K562 (cell line): Measurements from ENCODE around the gene PITHD1. TPM values are rescaled to one million over a fixed set of nuclear protein-coding genes. Genes with fewer than 3 reads are reported as not detected.
A peak's percentile ranks its signal among the peaks of the same experiment; 100 is the strongest.

Experiments used
- E4F1 ChIP-seq: fragments of 250-450 bp; sonication (Bioruptor Pico); IDR thresholded peaks from 2 replicates; pipeline ENCODE4 v1.5.0; 2021; ENCODE audit warnings: mild to moderate bottlenecking, borderline replicate concordance
- HDAC2 ChIP-seq: fragments of 450-650 bp; IDR thresholded peaks from 2 replicates; pipeline ENCODE4 v1.6.1; 2016; ENCODE audit warnings: mild to moderate bottlenecking
- MBD1 ChIP-seq: fragments of 250-450 bp; sonication (Bioruptor Pico); IDR thresholded peaks from 2 replicates; pipeline ENCODE4 v1.8.0; 2022; ENCODE audit warnings: inconsistent platforms
- MNT ChIP-seq, 2 experiments: fragments of 450-650 bp; conservative IDR thresholded peaks; 2 replicates each; pipeline ENCODE4 v1.6.1; 2017; ENCODE audit warnings: mild to moderate bottlenecking in 2 of 2, moderate library complexity in 2 of 2
- NFRKB ChIP-seq: fragments of 450-650 bp; IDR thresholded peaks from 2 replicates; pipeline ENCODE4 v1.6.1; 2016; ENCODE audit warnings: low read depth
- PHF20 ChIP-seq: fragments of 450-650 bp; IDR thresholded peaks from 2 replicates; pipeline ENCODE4 v1.6.1; 2018; ENCODE audit not compliant: partially characterized antibody
- PHTF2 ChIP-seq: fragments of 250-450 bp; sonication (Bioruptor Pico); IDR thresholded peaks from 2 replicates; pipeline ENCODE4 v1.5.0; 2021; ENCODE audit warnings: mild to moderate bottlenecking
- RAD51 ChIP-seq: fragments of 450-650 bp; IDR thresholded peaks from 2 replicates; pipeline ENCODE4 v1.7.1; 2016; ENCODE audit warnings: low read depth, mild to moderate bottlenecking, borderline replicate concordance
- RNF219 ChIP-seq: fragments of 250-450 bp; sonication (Bioruptor Pico); IDR thresholded peaks from 2 replicates; pipeline ENCODE4 v1.5.0; 2022; ENCODE audit warnings: mild to moderate bottlenecking
- XRCC5 ChIP-seq: fragments of 200-400 bp; formaldehyde crosslinking; IDR thresholded peaks from 2 replicates; pipeline ENCODE4 v1.6.1; 2017; ENCODE audit warnings: low read depth, mild to moderate bottlenecking, low read length
- ZNF143 ChIP-seq: sonication (generic); formaldehyde crosslinking; IDR thresholded peaks from 2 replicates; pipeline ENCODE4 v1.9.0; 2022; ENCODE audit warnings: mild to moderate bottlenecking, missing genetic modification reagents
- ZNF668 ChIP-seq: fragments of 250-450 bp; sonication (Bioruptor Pico); IDR thresholded peaks from 2 replicates; pipeline ENCODE4 v1.8.0; 2022; ENCODE audit warnings: mild to moderate bottlenecking, inconsistent platforms
- polyA plus RNA-seq, 8 experiments: library from polyadenylated mRNA; depleted of rRNA in 4 of 8; stranded (reverse) in 5 of 8; unstranded in 3 of 8; fragments of >200 nt; fragmentation: Nextera tagmentation in 2 of 8; fragmentation: Illumina TruSeq in 1 of 8; extraction: Ambion mirVana in 2 of 8; extraction: Trizol in 1 of 8; gene quantifications; 2 replicates each; pipeline versions ENCODE4 v1.2.1 to v1.2.3, GENCODE V29; 2011 to 2014; ENCODE audit warnings: inconsistent platforms in 1 of 8, missing spikeins in 1 of 8
- total RNA-seq, 7 experiments: library from RNA; depleted of rRNA in 6 of 7; stranded (reverse); fragments of >200 nt in 6 of 7; fragmentation: Illumina TruSeq in 2 of 7; extraction: Trizol in 2 of 7; gene quantifications; 2 replicates each; pipeline versions ENCODE4 v1.2.1 to v1.2.3, GENCODE V29; 2011 to 2021; ENCODE audit warnings: low replicate concordance in 1 of 7
- TF ChIP-seq, protein P1 (sequence below): fragments of 450-650 bp; IDR thresholded peaks from 2 replicates; pipeline ENCODE4 v1.6.1; 2017; ENCODE audit warnings: antibody characterized with exemption, mild to moderate bottlenecking
- TF ChIP-seq, protein P2 (sequence below): sonication (generic); formaldehyde crosslinking; IDR thresholded peaks from 2 replicates; pipeline ENCODE4 v1.8.0; 2022; ENCODE audit warnings: mild to moderate bottlenecking, missing genetic modification reagents

PITHD1 gene
- total and polyA plus RNA-seq, 9 of the 15 experiments (the other 6 are each of a cell fraction or from before 2014, with no cell fraction given), result 46.5 to 175 (median 149) TPM

- TF ChIP-seq ZNF668 (CRISPR knock-in tag), result 0 out of 2 replicates have a peak, but pooled peaks have one; percentile 30
- TF ChIP-seq PHTF2 (CRISPR knock-in tag), result no peak
- peak; percentile 52 to 65; a peak in 3 of 4 replicates for TF ChIP-seq MNT (conservative IDR thresholded peaks at IDR 0.05)
- TF ChIP-seq RAD51, result no peak
- TF ChIP-seq MBD1 (CRISPR knock-in tag), result no peak
- TF ChIP-seq E4F1, result no peak
- no peak for TF ChIP-seq ZNF143 (CRISPR knock-in tag)
- peak; percentile 49; the same call in 1 of the 2 replicates for TF ChIP-seq HDAC2
- no peak for TF ChIP-seq XRCC5
- TF ChIP-seq, protein P1, sequence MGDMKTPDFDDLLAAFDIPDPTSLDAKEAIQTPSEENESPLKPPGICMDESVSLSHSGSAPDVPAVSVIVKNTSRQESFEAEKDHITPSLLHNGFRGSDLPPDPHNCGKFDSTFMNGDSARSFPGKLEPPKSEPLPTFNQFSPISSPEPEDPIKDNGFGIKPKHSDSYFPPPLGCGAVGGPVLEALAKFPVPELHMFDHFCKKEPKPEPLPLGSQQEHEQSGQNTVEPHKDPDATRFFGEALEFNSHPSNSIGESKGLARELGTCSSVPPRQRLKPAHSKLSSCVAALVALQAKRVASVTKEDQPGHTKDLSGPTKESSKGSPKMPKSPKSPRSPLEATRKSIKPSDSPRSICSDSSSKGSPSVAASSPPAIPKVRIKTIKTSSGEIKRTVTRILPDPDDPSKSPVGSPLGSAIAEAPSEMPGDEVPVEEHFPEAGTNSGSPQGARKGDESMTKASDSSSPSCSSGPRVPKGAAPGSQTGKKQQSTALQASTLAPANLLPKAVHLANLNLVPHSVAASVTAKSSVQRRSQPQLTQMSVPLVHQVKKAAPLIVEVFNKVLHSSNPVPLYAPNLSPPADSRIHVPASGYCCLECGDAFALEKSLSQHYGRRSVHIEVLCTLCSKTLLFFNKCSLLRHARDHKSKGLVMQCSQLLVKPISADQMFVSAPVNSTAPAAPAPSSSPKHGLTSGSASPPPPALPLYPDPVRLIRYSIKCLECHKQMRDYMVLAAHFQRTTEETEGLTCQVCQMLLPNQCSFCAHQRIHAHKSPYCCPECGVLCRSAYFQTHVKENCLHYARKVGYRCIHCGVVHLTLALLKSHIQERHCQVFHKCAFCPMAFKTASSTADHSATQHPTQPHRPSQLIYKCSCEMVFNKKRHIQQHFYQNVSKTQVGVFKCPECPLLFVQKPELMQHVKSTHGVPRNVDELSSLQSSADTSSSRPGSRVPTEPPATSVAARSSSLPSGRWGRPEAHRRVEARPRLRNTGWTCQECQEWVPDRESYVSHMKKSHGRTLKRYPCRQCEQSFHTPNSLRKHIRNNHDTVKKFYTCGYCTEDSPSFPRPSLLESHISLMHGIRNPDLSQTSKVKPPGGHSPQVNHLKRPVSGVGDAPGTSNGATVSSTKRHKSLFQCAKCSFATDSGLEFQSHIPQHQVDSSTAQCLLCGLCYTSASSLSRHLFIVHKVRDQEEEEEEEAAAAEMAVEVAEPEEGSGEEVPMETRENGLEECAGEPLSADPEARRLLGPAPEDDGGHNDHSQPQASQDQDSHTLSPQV, result peak; percentile 59; the same call in 1 of the 2 replicates
- TF ChIP-seq PHF20, result no peak
- TF ChIP-seq, protein P2, sequence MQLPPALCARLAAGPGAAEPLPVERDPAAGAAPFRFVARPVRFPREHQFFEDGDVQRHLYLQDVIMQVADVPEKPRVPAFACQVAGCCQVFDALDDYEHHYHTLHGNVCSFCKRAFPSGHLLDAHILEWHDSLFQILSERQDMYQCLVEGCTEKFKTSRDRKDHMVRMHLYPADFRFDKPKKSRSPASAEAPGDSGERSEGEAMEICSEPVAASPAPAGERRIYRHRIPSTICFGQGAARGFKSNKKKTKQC (CRISPR knock-in tag), result no peak
- 0 out of 2 replicates have a peak, but pooled peaks have one; percentile 50 for TF ChIP-seq RNF219 (CRISPR knock-in tag)
- no peak for TF ChIP-seq NFRKB
Measured at GRCh38 chr1:23779826-23780371, 1.7 kb downstream of the PITHD1 start (continued).
